Stimulated activated CD8-positive, alpha-beta memory T cell treated with anti-CD3 and anti-CD28 coated beads, Interleukin-4, amount 100 ng/mL, for 24 hours (primary cell): Measurements from ENCODE around the gene ATF5.
A peak's percentile ranks its signal among the peaks of the same experiment; 100 is the strongest.

Experiments
- DNase-seq: peaks from one replicate; pipeline ENCODE4 v3.0.0-alpha.2; 2020; ENCODE audit warnings: low read depth

Gene ATF5

GRCh38 chr19:49929121-49929610 lies at the start of gene ATF5, which contains the start of gene NUP62:
ATF5 (plus strand) TSS chr19:49929205; CDS start chr19:49930851, 1,646 bp downstream.
NUP62 (minus strand) TSS chr19:49929504; CDS start chr19:49909807, 19,697 bp downstream.
- DNase-seq: peak; percentile 90

- DNase-seq: no peak
These were observed 49.6 kb upstream of the ATF5 start for GRCh38 chr19:49879243-49879963.

GRCh38 chr19:49880162-49880869 lies 48.7 kb upstream of the ATF5 start:
- DNase-seq: no peak

- DNase-seq: no peak
These were observed 47.8 kb upstream of the ATF5 start for GRCh38 chr19:49881186-49881585.

GRCh38 chr19:49881672-49882394 lies 47.2 kb upstream of the ATF5 start:
- no peak for DNase-seq

GRCh38 chr19:49882643-49883042 lies 46.4 kb upstream of the ATF5 start:
- DNase-seq: no peak

- DNase-seq: no peak
These were observed 45.9 kb upstream of the ATF5 start for GRCh38 chr19:49883094-49883493.

GRCh38 chr19:49884109-49884508 lies 44.9 kb upstream of the ATF5 start:
- no peak for DNase-seq

- no peak for DNase-seq
These were observed 44.2 kb upstream of the ATF5 start for GRCh38 chr19:49884760-49885159.

- no peak for DNase-seq
These were observed 41.9 kb upstream of the ATF5 start for GRCh38 chr19:49887037-49887664.

GRCh38 chr19:49887665-49888509 lies 41.1 kb upstream of the ATF5 start:
- DNase-seq: no peak

- DNase-seq: no peak
These were observed 40.5 kb upstream of the ATF5 start for GRCh38 chr19:49888510-49888824.

- DNase-seq: no peak
These were observed 39.8 kb upstream of the ATF5 start for GRCh38 chr19:49889038-49889686.

- DNase-seq: peak; percentile 49
These were observed 39.2 kb upstream of the ATF5 start for GRCh38 chr19:49889687-49890348.

- peak; percentile 53 for DNase-seq
These were observed 38.4 kb upstream of the ATF5 start for GRCh38 chr19:49890349-49891311.

- DNase-seq: no peak
These were observed 37.6 kb upstream of the ATF5 start for GRCh38 chr19:49891393-49891792.

GRCh38 chr19:49892716-49893115 lies 36.3 kb upstream of the ATF5 start:
- no peak for DNase-seq

GRCh38 chr19:49894011-49894664 lies 34.9 kb upstream of the ATF5 start:
- DNase-seq: no peak
